Epithelial cell of alveolus of lung (primary cell): ENCODE data around the gene MAP1LC3A. TPM values are rescaled to one million over a fixed set of nuclear protein-coding genes. Genes with fewer than 3 reads are reported as not detected.

Experiments
- total RNA-seq: library from RNA; depleted of rRNA; stranded (reverse); fragments of >200 nt; gene quantifications from 2 replicates; pipeline ENCODE4 v1.2.1, GENCODE V29; 2015

The MAP1LC3A gene
- total RNA-seq: 52.6 and 60.4 TPM in 2 replicates

GRCh38 chr20:34558320-34559218 lies at the start of gene MAP1LC3A:
Gene MAP1LC3A, plus strand, starts transcription at chr20:34558718. Its CDS starts 151 bp downstream, at chr20:34558869.

GRCh38 chr20:34516247-34517113 lies 42.0 kb upstream of the MAP1LC3A start, which contains the start of gene DYNLRB1:
Gene DYNLRB1, plus strand, starts transcription at chr20:34516422. Its CDS starts 37 bp downstream, at chr20:34516459.

Other genes starting within 250 kb of the MAP1LC3A start
- gene ITCH, start 195.4 kb upstream of the MAP1LC3A start, total RNA-seq: 41.8 and 48.5 TPM in 2 replicates
- 158 and 161 TPM in 2 replicates for gene DYNLRB1, start 42.3 kb upstream of the MAP1LC3A start, total RNA-seq
- gene PIGU, start 118.4 kb downstream of the MAP1LC3A start, total RNA-seq: 13.0 and 15.5 TPM in 2 replicates
- 6.9 and 18.0 TPM in 2 replicates for gene TP53INP2, start 145.6 kb downstream of the MAP1LC3A start, total RNA-seq